Stimulated activated CD4-positive, alpha-beta T cell treated with anti-CD3 and anti-CD28 coated beads, Interleukin-2, amount 100 ng/mL, for 24 hours (primary cell): ENCODE data around the gene LRIG1.

ENCODE experiments used
- DNase-seq, 2 donors: peaks; one replicate each; pipeline ENCODE4 v3.0.0-alpha.2; 2020

The LRIG1 gene

GRCh38 chr3:66338927-66339326 is 161.9 kb downstream of the LRIG1 start:
- no peak for DNase-seq

- no peak for DNase-seq
Observed at GRCh38 chr3:66336333-66336766, 164.5 kb downstream of the LRIG1 start.

GRCh38 chr3:66335671-66336070 is 165.2 kb downstream of the LRIG1 start:
- DNase-seq = no peak
